Neural cell (in vitro differentiated cells): Measurements from ENCODE around the gene GLB1L2. TPM values are rescaled to one million over a fixed set of nuclear protein-coding genes. Genes with fewer than 3 reads are reported as not detected.

Experiments used
- H2AFZ ChIP-seq: fragments of 200-600, 300-800 bp; sonication (generic), shearing (Covaris generic); 2 replicates; pipeline ENCODE4 v1.6.0; 2014; ENCODE audit warnings: low read depth, mild to moderate bottlenecking, antibody characterized with exemption, low read length, moderate library complexity
- H3F3A ChIP-seq: fragments of 200-600 bp; shearing (Covaris generic); 2 replicates; pipeline ENCODE4 v1.6.1; 2016; ENCODE audit warnings: mild to moderate bottlenecking, moderate library complexity, mixed read lengths, antibody characterized with exemption, low read length; ENCODE audit not compliant: insufficient read depth, poor library complexity, severe bottlenecking
- H3K27ac ChIP-seq: fragments of 200-600, 300-800 bp; sonication (generic), shearing (Covaris generic); 2 replicates; pipeline ENCODE4 v1.5.1; 2014; ENCODE audit warnings: mild to moderate bottlenecking, low read length, moderate library complexity
- H3K27me3 ChIP-seq: fragments of 300-800, 200-600 bp; sonication (generic), shearing (Covaris generic); 2 replicates; pipeline ENCODE4 v1.6.0; 2014; ENCODE audit warnings: mild to moderate bottlenecking, low read depth, low read length, moderate library complexity; ENCODE audit not compliant: insufficient read depth
- H3K36me3 ChIP-seq: fragments of 300-800, 200-600 bp; sonication (generic), shearing (Covaris generic); 2 replicates; pipeline ENCODE4 v1.5.1; 2014; ENCODE audit warnings: mild to moderate bottlenecking, antibody characterized with exemption, low read length, moderate library complexity; ENCODE audit not compliant: insufficient read depth
- H3K4me2 ChIP-seq: fragments of 300-800, 200-600 bp; sonication (generic), shearing (Covaris generic); 2 replicates; pipeline ENCODE4 v1.6.0; 2014; ENCODE audit warnings: mild to moderate bottlenecking, low read length
- H3K4me3 ChIP-seq: fragments of 300-800, 200-600 bp; sonication (generic), shearing (Covaris generic); 2 replicates; pipeline ENCODE4 v1.5.1; 2014; ENCODE audit warnings: mild to moderate bottlenecking, low read length, moderate library complexity
- H3K79me2 ChIP-seq: fragments of 200-600 bp; shearing (Covaris generic); replicated peaks from 2 replicates; pipeline ENCODE4 v1.6.0; 2014; ENCODE audit warnings: mild to moderate bottlenecking, low read length, moderate library complexity; ENCODE audit not compliant: insufficient read depth
- H3K9ac ChIP-seq: fragments of 300-800, 200-600 bp; sonication (generic), shearing (Covaris generic); 2 replicates; pipeline ENCODE4 v1.6.1; 2016; ENCODE audit warnings: mild to moderate bottlenecking, low read length, mixed read lengths
- H3K9me2 ChIP-seq: fragments of 200-600 bp; shearing (Covaris generic); 2 replicates; pipeline ENCODE4 v1.6.1; 2016; ENCODE audit warnings: mild to moderate bottlenecking, low read length, mixed read lengths; ENCODE audit not compliant: insufficient read depth
- H3K9me3 ChIP-seq: fragments of 200-600, 300-800 bp; sonication (generic), shearing (Covaris generic); 2 replicates; pipeline ENCODE4 v1.6.1; 2016; ENCODE audit warnings: mild to moderate bottlenecking, mixed run types, low read length, moderate library complexity, mixed read lengths
- H4K20me1 ChIP-seq: fragments of 200-600 bp; shearing (Covaris generic); 2 replicates; pipeline ENCODE4 v1.6.1; 2016; ENCODE audit warnings: mild to moderate bottlenecking, mixed run types; ENCODE audit not compliant: insufficient read depth
- CTCF ChIP-seq: fragments of 450-650 bp; IDR thresholded peaks from 2 replicates; pipeline ENCODE4 v1.5.1; 2014; ENCODE audit warnings: antibody characterized with exemption, mild to moderate bottlenecking, moderate library complexity; ENCODE audit not compliant: poor library complexity, severe bottlenecking
- EP300 ChIP-seq: fragments of 450-650 bp; conservative IDR thresholded peaks from 2 replicates; pipeline ENCODE4 v1.6.1; 2014; ENCODE audit warnings: antibody characterized with exemption, mild to moderate bottlenecking, moderate library complexity; ENCODE audit not compliant: poor library complexity, severe bottlenecking
- EZH2 ChIP-seq: fragments of 200-600, 300-800 bp; shearing (Covaris generic), sonication (generic); IDR thresholded peaks from 2 replicates; pipeline ENCODE4 v1.6.1; 2014; ENCODE audit warnings: antibody characterized with exemption, low read length, borderline replicate concordance, mild to moderate bottlenecking; ENCODE audit not compliant: insufficient read depth, poor library complexity, severe bottlenecking
- MXI1 ChIP-seq: fragments of 450-650 bp; conservative IDR thresholded peaks from 2 replicates; pipeline ENCODE4 v1.6.1; 2014; ENCODE audit warnings: antibody characterized with exemption, mild to moderate bottlenecking; ENCODE audit not compliant: poor library complexity, severe bottlenecking
- POLR2AphosphoS5 ChIP-seq: IDR thresholded peaks from 2 replicates; pipeline ENCODE4 v1.6.1; 2012
- RAD21 ChIP-seq: fragments of 450-650 bp; conservative IDR thresholded peaks from 2 replicates; pipeline ENCODE4 v1.6.1; 2014; ENCODE audit warnings: antibody characterized with exemption, mild to moderate bottlenecking, moderate library complexity
- SMC3 ChIP-seq: fragments of 450-650 bp; conservative IDR thresholded peaks from 2 replicates; pipeline ENCODE4 v1.6.1; 2014; ENCODE audit warnings: antibody characterized with exemption, mild to moderate bottlenecking, moderate library complexity; ENCODE audit not compliant: poor library complexity
- TAF1 ChIP-seq: IDR thresholded peaks from 2 replicates; pipeline ENCODE4 v1.6.1; 2012; ENCODE audit warnings: low read depth
- polyA plus RNA-seq: library from polyadenylated mRNA; depleted of rRNA; stranded (reverse); fragments of >200 nt; gene quantifications from 2 replicates; pipeline ENCODE4 v1.2.3, GENCODE V29; 2014
- TF ChIP-seq, protein P1 (sequence below): IDR thresholded peaks from 2 replicates; pipeline ENCODE4 v1.6.1; 2012; ENCODE audit warnings: borderline replicate concordance

The GLB1L2 gene
- polyA plus RNA-seq, 1 donor from 2014 or later: 1.6 TPM

DNA sequence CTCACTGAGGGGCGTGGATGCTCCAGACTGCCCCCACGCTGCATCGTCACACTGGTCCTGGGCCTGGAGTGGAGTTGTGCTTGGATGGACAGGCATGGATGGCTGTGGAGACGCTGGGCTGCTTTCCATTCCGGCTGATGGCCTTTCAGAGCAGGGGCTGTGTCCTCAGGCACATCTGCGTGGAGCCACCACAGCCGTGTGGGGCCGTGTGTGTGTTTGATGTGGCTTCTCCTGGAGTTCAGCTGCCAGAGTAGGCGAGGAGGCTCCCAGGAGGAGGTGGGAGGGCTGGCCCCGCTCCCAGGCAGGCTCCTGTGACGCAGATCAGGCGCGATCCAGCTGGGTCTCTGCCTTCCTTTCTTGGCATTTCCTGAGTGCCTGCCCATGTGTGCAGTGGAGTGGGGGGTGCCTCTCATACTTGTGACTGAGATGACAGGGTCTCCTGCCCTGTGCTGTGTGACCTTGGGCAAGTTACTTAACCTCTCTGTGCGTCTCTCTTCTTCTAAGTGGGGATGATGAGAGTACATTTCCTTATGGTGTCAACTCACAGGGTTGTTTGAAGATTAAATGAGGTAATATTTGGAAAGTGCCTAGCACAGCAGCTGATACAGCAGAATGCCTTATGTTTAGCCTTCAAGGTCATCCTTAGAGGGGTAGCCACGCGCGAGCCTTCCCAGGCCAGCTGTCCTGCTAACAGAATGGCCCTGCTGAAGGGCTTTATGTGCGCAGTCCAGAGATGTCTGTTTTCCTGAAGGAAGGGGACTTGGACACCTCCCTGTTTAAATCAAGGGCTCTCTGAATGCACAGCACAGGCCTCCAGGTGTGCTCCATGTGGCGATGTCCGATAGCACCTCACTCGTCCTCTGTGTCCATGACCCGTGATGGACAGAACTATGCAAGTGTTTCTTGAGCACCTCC lies 33.5 kb downstream of the GLB1L2 start:
- Histone ChIP-seq H2AFZ (no peak overlapping the region), H3F3A (no peaks in the 10 kb centered on the region), H3K36me3 (no peaks in the 10 kb centered on the region), H3K9me3 (no peaks in the 10 kb centered on the region), H3K4me2 (no peak overlapping the region), H3K9me2 (no peaks in the 10 kb centered on the region), H4K20me1 (no peaks in the 10 kb centered on the region), H3K4me3 (no peak overlapping the region), H3K27me3 (no peaks in the 10 kb centered on the region), H3K27ac (no peak overlapping the region), H3K9ac (no peak overlapping the region), H3K79me2 (no peaks in the 10 kb centered on the region)
- no peak for TF ChIP-seq SMC3

- H3K79me2 ChIP-seq: no peaks in the 10 kb centered on the region
- no peak overlapping the region for H3K4me3 ChIP-seq
- H3K9ac ChIP-seq: no peak overlapping the region
- TF ChIP-seq EP300 (no peak), MXI1 (no peak), EZH2 (no peak), RAD21 (no peak)
- H3K9me3 ChIP-seq: no peaks in the 10 kb centered on the region
- no peak overlapping the region for H3K4me2 ChIP-seq
- H3K36me3 ChIP-seq: no peaks in the 10 kb centered on the region
- H3F3A ChIP-seq: no peaks in the 10 kb centered on the region
- no peak overlapping the region for H3K27ac ChIP-seq
- no peaks in the 10 kb centered on the region for H3K27me3 ChIP-seq
- H2AFZ ChIP-seq: no peak overlapping the region
- no peaks in the 10 kb centered on the region for H4K20me1 ChIP-seq
- no peaks in the 10 kb centered on the region for H3K9me2 ChIP-seq
Measured at GRCh38 chr11:134366254-134366653, 34.5 kb downstream of the GLB1L2 start.

DNA sequence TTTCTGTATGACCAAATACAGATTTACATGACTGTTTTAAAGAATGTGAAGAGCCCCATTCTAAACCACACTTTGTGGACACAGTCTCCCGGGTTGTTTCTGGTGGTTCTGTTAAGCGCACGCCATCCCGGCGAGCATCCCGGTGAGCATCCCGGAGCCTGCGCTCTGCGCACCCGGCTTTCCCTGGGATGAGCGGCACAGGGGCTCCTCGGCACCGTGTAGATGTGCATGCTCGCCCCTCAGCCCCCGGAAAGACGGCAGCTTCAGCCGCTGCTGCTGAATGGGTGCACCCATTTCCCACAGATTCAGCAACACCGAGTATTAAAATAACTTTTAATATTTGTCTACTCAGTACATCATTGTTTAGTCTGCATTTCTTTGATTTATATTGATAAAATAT lies 36.0 kb downstream of the GLB1L2 start:
- Histone ChIP-seq H3K79me2 (no peaks in the 10 kb centered on the region), H3K27ac (no peak overlapping the region), H3K27me3 (no peaks in the 10 kb centered on the region)

More for the DNA sequence above, 36.0 kb downstream of the GLB1L2 start:
- Histone ChIP-seq H3K9me2 (no peaks in the 10 kb centered on the region), H3K4me3 (no peak overlapping the region), H2AFZ (no peak overlapping the region), H4K20me1 (no peaks in the 10 kb centered on the region), H3K9ac (no peak overlapping the region), H3K36me3 (no peaks in the 10 kb centered on the region), H3K9me3 (no peaks in the 10 kb centered on the region), H3K4me2 (no peak overlapping the region), H3F3A (no peaks in the 10 kb centered on the region)
- TF ChIP-seq EP300 (no peak), CTCF (no peak), EZH2 (no peak), MXI1 (no peak), TAF1 (no peak), POLR2AphosphoS5 (no peak), SMC3 (no peak)
- TF ChIP-seq, protein P1, sequence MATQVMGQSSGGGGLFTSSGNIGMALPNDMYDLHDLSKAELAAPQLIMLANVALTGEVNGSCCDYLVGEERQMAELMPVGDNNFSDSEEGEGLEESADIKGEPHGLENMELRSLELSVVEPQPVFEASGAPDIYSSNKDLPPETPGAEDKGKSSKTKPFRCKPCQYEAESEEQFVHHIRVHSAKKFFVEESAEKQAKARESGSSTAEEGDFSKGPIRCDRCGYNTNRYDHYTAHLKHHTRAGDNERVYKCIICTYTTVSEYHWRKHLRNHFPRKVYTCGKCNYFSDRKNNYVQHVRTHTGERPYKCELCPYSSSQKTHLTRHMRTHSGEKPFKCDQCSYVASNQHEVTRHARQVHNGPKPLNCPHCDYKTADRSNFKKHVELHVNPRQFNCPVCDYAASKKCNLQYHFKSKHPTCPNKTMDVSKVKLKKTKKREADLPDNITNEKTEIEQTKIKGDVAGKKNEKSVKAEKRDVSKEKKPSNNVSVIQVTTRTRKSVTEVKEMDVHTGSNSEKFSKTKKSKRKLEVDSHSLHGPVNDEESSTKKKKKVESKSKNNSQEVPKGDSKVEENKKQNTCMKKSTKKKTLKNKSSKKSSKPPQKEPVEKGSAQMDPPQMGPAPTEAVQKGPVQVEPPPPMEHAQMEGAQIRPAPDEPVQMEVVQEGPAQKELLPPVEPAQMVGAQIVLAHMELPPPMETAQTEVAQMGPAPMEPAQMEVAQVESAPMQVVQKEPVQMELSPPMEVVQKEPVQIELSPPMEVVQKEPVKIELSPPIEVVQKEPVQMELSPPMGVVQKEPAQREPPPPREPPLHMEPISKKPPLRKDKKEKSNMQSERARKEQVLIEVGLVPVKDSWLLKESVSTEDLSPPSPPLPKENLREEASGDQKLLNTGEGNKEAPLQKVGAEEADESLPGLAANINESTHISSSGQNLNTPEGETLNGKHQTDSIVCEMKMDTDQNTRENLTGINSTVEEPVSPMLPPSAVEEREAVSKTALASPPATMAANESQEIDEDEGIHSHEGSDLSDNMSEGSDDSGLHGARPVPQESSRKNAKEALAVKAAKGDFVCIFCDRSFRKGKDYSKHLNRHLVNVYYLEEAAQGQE: no peak
